ENCODE measurements around the gene ZFP64.

Gene ZFP64

DNA sequence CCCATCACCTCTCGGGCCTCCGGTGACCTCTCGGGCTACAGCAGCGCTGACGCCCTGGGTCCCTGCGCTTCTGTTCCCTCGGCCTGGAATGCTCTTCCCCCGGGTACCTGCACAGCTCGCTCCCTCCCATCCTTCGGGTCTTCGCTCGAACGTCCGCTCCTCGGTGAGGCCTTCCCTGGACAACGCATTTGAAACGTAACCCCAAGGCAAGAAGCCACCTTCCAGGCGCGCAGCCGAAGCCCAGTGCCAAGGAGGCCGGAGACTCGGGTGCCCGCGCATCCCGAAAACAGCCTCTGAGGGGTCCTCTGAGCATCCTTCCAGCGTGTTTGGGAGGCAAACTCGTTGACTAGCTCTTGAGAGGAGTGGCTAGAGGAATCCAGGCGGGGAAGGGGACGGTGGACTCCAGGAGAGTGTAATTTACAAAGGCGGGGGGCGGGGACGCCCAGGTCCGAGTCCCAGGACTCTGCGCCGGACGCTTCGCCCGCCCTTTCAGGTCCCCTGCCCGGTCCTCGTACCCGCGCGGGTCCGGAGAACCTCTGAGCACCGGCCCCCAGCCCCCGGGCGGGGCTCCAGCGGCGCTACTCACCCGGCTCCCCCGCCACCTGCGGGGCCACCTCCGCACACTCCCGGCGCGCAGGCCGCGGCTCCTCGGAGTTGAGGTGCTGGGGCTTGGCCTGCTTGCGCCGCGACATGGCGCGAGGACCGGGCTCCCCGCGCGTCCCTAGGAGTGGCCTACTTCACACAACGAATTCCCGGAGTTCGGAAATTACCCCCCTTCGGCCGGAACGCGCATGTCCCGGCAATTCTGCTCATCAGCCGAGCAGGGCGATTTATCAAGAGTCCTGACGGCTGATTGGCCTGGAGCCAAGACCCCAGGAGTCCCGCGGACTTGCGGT, 86.8 kb downstream of the ZFP64 start (continued):
- TF ChIP-seq ZNF76 (tag by site-specific recombination; IDR thresholded peaks at IDR 0.05; ENCODE audit: borderline replicate concordance, low read depth) (peak; percentile 61; the same call in 1 of the 2 replicates), SP2 (tag by site-specific recombination; IDR thresholded peaks at IDR 0.05) (peak; percentile 46), ZBTB48 (tag by site-specific recombination; IDR thresholded peaks at IDR 0.05) (peak; percentile 43; the same call in 1 of the 2 replicates), SP3 (tag by site-specific recombination; IDR thresholded peaks at IDR 0.05) (peak; percentile 50), ZNF140 (tag by site-specific recombination; IDR thresholded peaks at IDR 0.05) (peak; percentile 100), ZNF341 (tag by site-specific recombination; IDR thresholded peaks at IDR 0.05; ENCODE audit: low read depth) (peak; percentile 68), ZNF24 (tag by site-specific recombination; IDR thresholded peaks at IDR 0.05) (peak; percentile 65; the same call in 1 of the 2 replicates), MEIS1 (CRISPR knock-in tag; IDR thresholded peaks at IDR 0.05; ENCODE audit: borderline replicate concordance) (peak; percentile 86), GLI2 (tag by site-specific recombination; IDR thresholded peaks at IDR 0.05; ENCODE audit: borderline replicate concordance, low read depth) (0 out of 2 replicates have a peak, but pooled peaks have one; percentile 10), ZNF37A (tag by site-specific recombination; IDR thresholded peaks at IDR 0.05) (peak; percentile 77; the same call in 1 of the 2 replicates), ZNF747 (tag by site-specific recombination; IDR thresholded peaks at IDR 0.05) (no peak), ZBTB1 (tag by site-specific recombination; IDR thresholded peaks at IDR 0.05) (peak; percentile 17; the same call in 1 of the 2 replicates), ZNF510 (tag by site-specific recombination; IDR thresholded peaks at IDR 0.05; ENCODE audit: insufficient replicate concordance) (peak; percentile 27), ZNF214 (tag by site-specific recombination; IDR thresholded peaks at IDR 0.05; ENCODE audit: borderline replicate concordance) (peak; percentile 13; the same call in 1 of the 2 replicates), SCRT2 (tag by site-specific recombination; IDR thresholded peaks at IDR 0.05) (peak; percentile 91), GLIS1 (tag by site-specific recombination; IDR thresholded peaks at IDR 0.05) (peak; percentile 95; the same call in 1 of the 2 replicates), YY1 (tag by site-specific recombination; IDR thresholded peaks at IDR 0.05) (peak; percentile 44; the same call in 1 of the 2 replicates)
- TF ChIP-seq, protein P1, sequence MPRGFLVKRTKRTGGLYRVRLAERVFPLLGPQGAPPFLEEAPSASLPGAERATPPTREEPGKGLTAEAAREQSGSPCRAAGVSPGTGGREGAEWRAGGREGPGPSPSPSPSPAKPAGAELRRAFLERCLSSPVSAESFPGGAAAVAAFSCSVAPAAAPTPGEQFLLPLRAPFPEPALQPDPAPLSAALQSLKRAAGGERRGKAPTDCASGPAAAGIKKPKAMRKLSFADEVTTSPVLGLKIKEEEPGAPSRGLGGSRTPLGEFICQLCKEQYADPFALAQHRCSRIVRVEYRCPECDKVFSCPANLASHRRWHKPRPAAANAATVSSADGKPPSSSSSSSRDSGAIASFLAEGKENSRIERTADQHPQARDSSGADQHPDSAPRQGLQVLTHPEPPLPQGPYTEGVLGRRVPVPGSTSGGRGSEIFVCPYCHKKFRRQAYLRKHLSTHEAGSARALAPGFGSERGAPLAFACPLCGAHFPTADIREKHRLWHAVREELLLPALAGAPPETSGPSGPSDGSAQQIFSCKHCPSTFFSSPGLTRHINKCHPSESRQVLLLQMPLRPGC (tag by site-specific recombination; IDR thresholded peaks at IDR 0.05): no peak
- TF ChIP-seq, protein P2, sequence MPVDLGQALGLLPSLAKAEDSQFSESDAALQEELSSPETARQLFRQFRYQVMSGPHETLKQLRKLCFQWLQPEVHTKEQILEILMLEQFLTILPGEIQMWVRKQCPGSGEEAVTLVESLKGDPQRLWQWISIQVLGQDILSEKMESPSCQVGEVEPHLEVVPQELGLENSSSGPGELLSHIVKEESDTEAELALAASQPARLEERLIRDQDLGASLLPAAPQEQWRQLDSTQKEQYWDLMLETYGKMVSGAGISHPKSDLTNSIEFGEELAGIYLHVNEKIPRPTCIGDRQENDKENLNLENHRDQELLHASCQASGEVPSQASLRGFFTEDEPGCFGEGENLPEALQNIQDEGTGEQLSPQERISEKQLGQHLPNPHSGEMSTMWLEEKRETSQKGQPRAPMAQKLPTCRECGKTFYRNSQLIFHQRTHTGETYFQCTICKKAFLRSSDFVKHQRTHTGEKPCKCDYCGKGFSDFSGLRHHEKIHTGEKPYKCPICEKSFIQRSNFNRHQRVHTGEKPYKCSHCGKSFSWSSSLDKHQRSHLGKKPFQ (tag by site-specific recombination; IDR thresholded peaks at IDR 0.05): 0 out of 2 replicates have a peak, but pooled peaks have one; percentile 46
- TF ChIP-seq, protein P3, sequence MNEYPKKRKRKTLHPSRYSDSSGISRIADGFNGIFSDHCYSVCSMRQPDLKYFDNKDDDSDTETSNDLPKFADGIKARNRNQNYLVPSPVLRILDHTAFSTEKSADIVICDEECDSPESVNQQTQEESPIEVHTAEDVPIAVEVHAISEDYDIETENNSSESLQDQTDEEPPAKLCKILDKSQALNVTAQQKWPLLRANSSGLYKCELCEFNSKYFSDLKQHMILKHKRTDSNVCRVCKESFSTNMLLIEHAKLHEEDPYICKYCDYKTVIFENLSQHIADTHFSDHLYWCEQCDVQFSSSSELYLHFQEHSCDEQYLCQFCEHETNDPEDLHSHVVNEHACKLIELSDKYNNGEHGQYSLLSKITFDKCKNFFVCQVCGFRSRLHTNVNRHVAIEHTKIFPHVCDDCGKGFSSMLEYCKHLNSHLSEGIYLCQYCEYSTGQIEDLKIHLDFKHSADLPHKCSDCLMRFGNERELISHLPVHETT (tag by site-specific recombination; IDR thresholded peaks at IDR 0.05): no peak
- TF ChIP-seq, protein P4, sequence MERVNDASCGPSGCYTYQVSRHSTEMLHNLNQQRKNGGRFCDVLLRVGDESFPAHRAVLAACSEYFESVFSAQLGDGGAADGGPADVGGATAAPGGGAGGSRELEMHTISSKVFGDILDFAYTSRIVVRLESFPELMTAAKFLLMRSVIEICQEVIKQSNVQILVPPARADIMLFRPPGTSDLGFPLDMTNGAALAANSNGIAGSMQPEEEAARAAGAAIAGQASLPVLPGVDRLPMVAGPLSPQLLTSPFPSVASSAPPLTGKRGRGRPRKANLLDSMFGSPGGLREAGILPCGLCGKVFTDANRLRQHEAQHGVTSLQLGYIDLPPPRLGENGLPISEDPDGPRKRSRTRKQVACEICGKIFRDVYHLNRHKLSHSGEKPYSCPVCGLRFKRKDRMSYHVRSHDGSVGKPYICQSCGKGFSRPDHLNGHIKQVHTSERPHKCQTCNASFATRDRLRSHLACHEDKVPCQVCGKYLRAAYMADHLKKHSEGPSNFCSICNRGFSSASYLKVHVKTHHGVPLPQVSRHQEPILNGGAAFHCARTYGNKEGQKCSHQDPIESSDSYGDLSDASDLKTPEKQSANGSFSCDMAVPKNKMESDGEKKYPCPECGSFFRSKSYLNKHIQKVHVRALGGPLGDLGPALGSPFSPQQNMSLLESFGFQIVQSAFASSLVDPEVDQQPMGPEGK (tag by site-specific recombination; IDR thresholded peaks at IDR 0.05): peak; percentile 54
- TF ChIP-seq, protein P5, sequence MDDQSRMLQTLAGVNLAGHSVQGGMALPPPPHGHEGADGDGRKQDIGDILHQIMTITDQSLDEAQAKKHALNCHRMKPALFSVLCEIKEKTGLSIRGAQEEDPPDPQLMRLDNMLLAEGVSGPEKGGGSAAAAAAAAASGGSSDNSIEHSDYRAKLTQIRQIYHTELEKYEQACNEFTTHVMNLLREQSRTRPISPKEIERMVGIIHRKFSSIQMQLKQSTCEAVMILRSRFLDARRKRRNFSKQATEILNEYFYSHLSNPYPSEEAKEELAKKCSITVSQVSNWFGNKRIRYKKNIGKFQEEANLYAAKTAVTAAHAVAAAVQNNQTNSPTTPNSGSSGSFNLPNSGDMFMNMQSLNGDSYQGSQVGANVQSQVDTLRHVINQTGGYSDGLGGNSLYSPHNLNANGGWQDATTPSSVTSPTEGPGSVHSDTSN (CRISPR knock-in tag; IDR thresholded peaks at IDR 0.05): 0 out of 2 replicates have a peak, but pooled peaks have one; percentile 80
- TF ChIP-seq, protein P6, sequence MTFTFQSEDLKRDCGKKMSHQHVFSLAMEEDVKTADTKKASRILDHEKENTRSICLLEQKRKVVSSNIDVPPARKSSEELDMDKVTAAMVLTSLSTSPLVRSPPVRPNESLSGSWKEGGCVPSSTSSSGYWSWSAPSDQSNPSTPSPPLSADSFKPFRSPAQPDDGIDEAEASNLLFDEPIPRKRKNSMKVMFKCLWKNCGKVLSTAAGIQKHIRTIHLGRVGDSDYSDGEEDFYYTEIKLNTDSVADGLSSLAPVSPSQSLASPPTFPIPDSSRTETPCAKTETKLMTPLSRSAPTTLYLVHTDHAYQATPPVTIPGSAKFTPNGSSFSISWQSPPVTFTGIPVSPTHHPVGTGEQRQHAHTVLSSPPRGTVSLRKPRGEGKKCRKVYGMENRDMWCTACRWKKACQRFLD (tag by site-specific recombination; IDR thresholded peaks at IDR 0.05): no peak
- TF ChIP-seq, protein P7, sequence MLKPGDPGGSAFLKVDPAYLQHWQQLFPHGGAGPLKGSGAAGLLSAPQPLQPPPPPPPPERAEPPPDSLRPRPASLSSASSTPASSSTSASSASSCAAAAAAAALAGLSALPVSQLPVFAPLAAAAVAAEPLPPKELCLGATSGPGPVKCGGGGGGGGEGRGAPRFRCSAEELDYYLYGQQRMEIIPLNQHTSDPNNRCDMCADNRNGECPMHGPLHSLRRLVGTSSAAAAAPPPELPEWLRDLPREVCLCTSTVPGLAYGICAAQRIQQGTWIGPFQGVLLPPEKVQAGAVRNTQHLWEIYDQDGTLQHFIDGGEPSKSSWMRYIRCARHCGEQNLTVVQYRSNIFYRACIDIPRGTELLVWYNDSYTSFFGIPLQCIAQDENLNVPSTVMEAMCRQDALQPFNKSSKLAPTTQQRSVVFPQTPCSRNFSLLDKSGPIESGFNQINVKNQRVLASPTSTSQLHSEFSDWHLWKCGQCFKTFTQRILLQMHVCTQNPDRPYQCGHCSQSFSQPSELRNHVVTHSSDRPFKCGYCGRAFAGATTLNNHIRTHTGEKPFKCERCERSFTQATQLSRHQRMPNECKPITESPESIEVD (tag by site-specific recombination; IDR thresholded peaks at IDR 0.05): peak; percentile 45; the same call in 1 of the 2 replicates
- TF ChIP-seq, protein P8, sequence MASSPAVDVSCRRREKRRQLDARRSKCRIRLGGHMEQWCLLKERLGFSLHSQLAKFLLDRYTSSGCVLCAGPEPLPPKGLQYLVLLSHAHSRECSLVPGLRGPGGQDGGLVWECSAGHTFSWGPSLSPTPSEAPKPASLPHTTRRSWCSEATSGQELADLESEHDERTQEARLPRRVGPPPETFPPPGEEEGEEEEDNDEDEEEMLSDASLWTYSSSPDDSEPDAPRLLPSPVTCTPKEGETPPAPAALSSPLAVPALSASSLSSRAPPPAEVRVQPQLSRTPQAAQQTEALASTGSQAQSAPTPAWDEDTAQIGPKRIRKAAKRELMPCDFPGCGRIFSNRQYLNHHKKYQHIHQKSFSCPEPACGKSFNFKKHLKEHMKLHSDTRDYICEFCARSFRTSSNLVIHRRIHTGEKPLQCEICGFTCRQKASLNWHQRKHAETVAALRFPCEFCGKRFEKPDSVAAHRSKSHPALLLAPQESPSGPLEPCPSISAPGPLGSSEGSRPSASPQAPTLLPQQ (tag by site-specific recombination; IDR thresholded peaks at IDR 0.05): peak; percentile 39

Measured in HEK293 (cell line).